K562 (cell line): ENCODE data around the gene PTPRR. TPM values are rescaled to one million over a fixed set of nuclear protein-coding genes. Genes with fewer than 3 reads are reported as not detected.

Experiments used
- ATAC-seq: fragments of 200-7000 bp; cut with Tn5 transposase; 3 replicates; pipeline ENCODE4 v1.9.1; 2020; ENCODE audit warnings: moderate library complexity
- BruUV-seq: library from RNA; stranded (reverse); fragments of 400-500 nt; replicated peaks from 2 replicates; lab custom pipeline; 2021; lab: Mats Ljungman, UMichigan
- CTCF ChIA-PET: fragments of 300-600 bp; formaldehyde crosslinking; extraction: SDS; loops from one replicate; lab custom pipeline; 2021; ENCODE audit warnings: low intra/inter-chr PET ratio; lab: Yijun Ruan, JAX
- POLR2A ChIA-PET: fragments of 300-600, 350-650 bp; sonication (Branson Sonifier 250); formaldehyde crosslinking; extraction: SDS; loops from one replicate; lab custom pipeline; 2021; ENCODE audit warnings: antibody characterized with exemption, inconsistent platforms; lab: Yijun Ruan, JAX
- DNase-seq, 4 experiments: peaks; one replicate each; pipeline versions ENCODE4 v3.0.0 to v3.0.0-alpha.2; 2011 to 2018; ENCODE audit warnings: low spot score in 3 of 4, mixed read lengths in 3 of 4; ENCODE audit errors: extremely low read depth in 1 of 4
- FAIRE-seq: peaks from 2 replicates; lab custom pipeline; 2011; peaks lifted over from hg19 to GRCh38; lab: Jason Lieb, UNC
- H2AFZ ChIP-seq: 2 replicates; pipeline ENCODE4 v1.6.0; 2011; ENCODE audit warnings: low read depth, low read length, control low read depth, inconsistent platforms
- H3K27ac ChIP-seq: fragments of 200-600 bp; 3 replicates; pipeline ENCODE4 v1.8.0; 2011; ENCODE audit warnings: low read depth, mild to moderate bottlenecking, control low read depth, inconsistent platforms, low read length, moderate library complexity, mixed read lengths; ENCODE audit errors: extremely low read depth
- H3K27me3 ChIP-seq, 2 experiments: fragments of 300-600 bp in 1 of 2; 2 replicates in 1 of 2; 3 replicates in 1 of 2; pipeline versions ENCODE4 v1.6.0 to v1.8.0; 2011; ENCODE audit warnings: inconsistent platforms in 2 of 2, low read length in 2 of 2, mild to moderate bottlenecking in 1 of 2, mixed read lengths in 1 of 2, moderate library complexity in 1 of 2; ENCODE audit not compliant: control insufficient read depth in 2 of 2, insufficient read depth in 2 of 2
- H3K36me3 ChIP-seq: fragments of 300-600 bp; 3 replicates; pipeline ENCODE4 v1.8.0; 2011; ENCODE audit warnings: mild to moderate bottlenecking, low read length, inconsistent platforms; ENCODE audit not compliant: control insufficient read depth, insufficient read depth
- H3K4me1 ChIP-seq, 2 experiments: fragments of 200-600 bp in 1 of 2; replicated peaks in 1 of 2; 2 replicates in 1 of 2; 3 replicates in 1 of 2; pipeline versions ENCODE4 v1.5.1 to v1.8.0; 2011; ENCODE audit warnings: inconsistent platforms in 2 of 2, low read length in 2 of 2, mild to moderate bottlenecking in 1 of 2, mixed read lengths in 1 of 2, moderate library complexity in 1 of 2; ENCODE audit not compliant: control insufficient read depth in 2 of 2, insufficient read depth in 2 of 2
- H3K4me2 ChIP-seq: 2 replicates; pipeline ENCODE4 v1.6.1; 2011; ENCODE audit warnings: low read length, control low read depth, inconsistent platforms, mixed read lengths; ENCODE audit not compliant: insufficient read depth
- H3K4me3 ChIP-seq: fragments of 200-600 bp; sonication (generic), shearing (Covaris generic); 2 replicates; pipeline ENCODE4 v1.5.1; 2016; ENCODE audit warnings: control low read depth, inconsistent platforms
- H3K79me2 ChIP-seq: fragments of 200-600 bp; 3 replicates; pipeline ENCODE4 v1.8.0; 2011; ENCODE audit warnings: low read length, inconsistent platforms; ENCODE audit not compliant: control insufficient read depth, insufficient read depth
- H3K9ac ChIP-seq, 2 experiments: 2 replicates each; pipeline versions ENCODE4 v1.6.0 to v1.6.1; 2011; ENCODE audit warnings: low read depth in 2 of 2, low read length in 2 of 2, control low read depth in 1 of 2, inconsistent platforms in 1 of 2, mild to moderate bottlenecking in 1 of 2, mixed read lengths in 1 of 2; ENCODE audit not compliant: insufficient read depth in 1 of 2
- H3K9me1 ChIP-seq: one replicate; pipeline ENCODE4 v1.6.0; 2011; ENCODE audit warnings: inconsistent platforms, mild to moderate bottlenecking, low read length, moderate library complexity; ENCODE audit not compliant: control insufficient read depth, insufficient read depth
- H3K9me3 ChIP-seq: replicated peaks from 2 replicates; pipeline ENCODE4 v1.5.1; 2011; ENCODE audit warnings: low read depth, low read length, inconsistent platforms; ENCODE audit not compliant: control insufficient read depth, insufficient read depth
- H4K20me1 ChIP-seq: replicated peaks from 2 replicates; pipeline ENCODE4 v1.6.1; 2011; ENCODE audit warnings: low read length, inconsistent platforms, mixed read lengths; ENCODE audit not compliant: control insufficient read depth, insufficient read depth
- BMI1 ChIP-seq: fragments of 150-350 bp; IDR thresholded peaks from 2 replicates; pipeline ENCODE4 v1.6.1; 2014; ENCODE audit warnings: low read length
- CBFA2T3 ChIP-seq: fragments of 450-650 bp; IDR thresholded peaks from 2 replicates; pipeline ENCODE4 v1.6.1; 2017
- CHCHD3 ChIP-seq: fragments of 250-450 bp; sonication (Bioruptor Pico); IDR thresholded peaks from 2 replicates; pipeline ENCODE4 v2.1.2; 2022; ENCODE audit warnings: mild to moderate bottlenecking
- CHD4 ChIP-seq: fragments of 200-600 bp; sonication (generic); IDR thresholded peaks from 3 replicates; pipeline ENCODE4 v1.6.1; 2012; ENCODE audit warnings: low read depth, mild to moderate bottlenecking, mixed read lengths, low read length, inconsistent platforms; ENCODE audit not compliant: insufficient read depth, insufficient replicate concordance, poor library complexity, severe bottlenecking
- COPS2 ChIP-seq: fragments of 450-650 bp; conservative IDR thresholded peaks from 2 replicates; pipeline ENCODE4 v1.6.1; 2016; ENCODE audit warnings: mild to moderate bottlenecking, moderate library complexity
- E2F3 ChIP-seq: fragments of 250-450 bp; sonication (Bioruptor Pico); IDR thresholded peaks from 2 replicates; pipeline ENCODE4 v1.4.0; 2020; ENCODE audit warnings: mild to moderate bottlenecking
- JUNB ChIP-seq: fragments of 450-650 bp; formaldehyde crosslinking; conservative IDR thresholded peaks from 2 replicates; pipeline ENCODE4 v1.4.0; 2020; ENCODE audit warnings: mild to moderate bottlenecking
- PTTG1 ChIP-seq: fragments of 450-650 bp; IDR thresholded peaks from 2 replicates; pipeline ENCODE4 v1.6.1; 2016; ENCODE audit warnings: low read depth, mild to moderate bottlenecking, missing genetic modification characterization, missing compliant biosample characterization
- RNF2 ChIP-seq: sonication (generic); IDR thresholded peaks from 2 replicates; pipeline ENCODE4 v1.6.1; 2016
- SMARCE1 ChIP-seq: fragments of 450-650 bp; IDR thresholded peaks from 2 replicates; pipeline ENCODE4 v1.7.1; 2016; ENCODE audit warnings: mild to moderate bottlenecking
- ZNF384 ChIP-seq: IDR thresholded peaks from 2 replicates; pipeline ENCODE4 v1.6.1; 2012; ENCODE audit warnings: low read depth, low read length, improper control_type of control experiment
- ZNF436 ChIP-seq: fragments of 250-450, 450-650 bp; sonication (Bioruptor Pico); formaldehyde crosslinking; IDR thresholded peaks from 2 replicates; pipeline ENCODE4 v1.7.0; 2020; ENCODE audit warnings: mild to moderate bottlenecking
- ZNF764 ChIP-seq: fragments of 250-450 bp; sonication (Bioruptor Pico); IDR thresholded peaks from 2 replicates; pipeline ENCODE4 v1.4.0; 2020; ENCODE audit warnings: low read depth, mild to moderate bottlenecking, moderate library complexity
- WGBS: fragments of 100-300 bp; shearing (Covaris generic); methylation state at CpG from one replicate; pipeline ENCODE4 v1.1.6; 2016; ENCODE audit warnings: low coverage, mixed read lengths; ENCODE audit not compliant: insufficient coverage; ENCODE audit errors: missing lambda C conversion rate; 5-methylcytosine and 5-hydroxymethylcytosine counted together
- in situ Hi-C: fragments of 300-500 bp; cut with MboI; formaldehyde crosslinking; loops from 4 replicates; pipeline ENCODE4 v1.15.0; 2018; ENCODE audit warnings: inconsistent platforms, mixed read lengths
- intact Hi-C: fragments of 100-400 bp; cut with micrococcal nuclease; formaldehyde crosslinking; loops from 2 replicates; pipeline ENCODE4 v1.14.2; 2022
- polyA plus RNA-seq, 8 experiments: library from polyadenylated mRNA; depleted of rRNA in 4 of 8; stranded (reverse) in 5 of 8; unstranded in 3 of 8; fragments of >200 nt; fragmentation: Nextera tagmentation in 2 of 8; fragmentation: Illumina TruSeq in 1 of 8; extraction: Ambion mirVana in 2 of 8; extraction: Trizol in 1 of 8; gene quantifications; 2 replicates each; pipeline versions ENCODE4 v1.2.1 to v1.2.3, GENCODE V29; 2011 to 2014; ENCODE audit warnings: inconsistent platforms in 1 of 8, missing spikeins in 1 of 8
- total RNA-seq, 7 experiments: library from RNA; depleted of rRNA in 6 of 7; stranded (reverse); fragments of >200 nt in 6 of 7; fragmentation: Illumina TruSeq in 2 of 7; extraction: Trizol in 2 of 7; gene quantifications; 2 replicates each; pipeline versions ENCODE4 v1.2.1 to v1.2.3, GENCODE V29; 2011 to 2021; ENCODE audit warnings: low replicate concordance in 1 of 7
- TF ChIP-seq, protein P1 (sequence below), 2 experiments: IDR thresholded peaks; 2 replicates each; pipeline ENCODE4 v1.6.1; 2011; ENCODE audit warnings: borderline replicate concordance in 1 of 2, control low read depth in 1 of 2, low read depth in 1 of 2, low read length in 1 of 2, mild to moderate bottlenecking in 1 of 2, mixed read lengths in 1 of 2, moderate library complexity in 1 of 2; ENCODE audit not compliant: insufficient read depth in 1 of 2, insufficient read length in 1 of 2, poor library complexity in 1 of 2, severe bottlenecking in 1 of 2; ENCODE audit errors: extremely low read depth in 1 of 2
- TF ChIP-seq, protein P2 (sequence below), 3 experiments: IDR thresholded peaks in 2 of 3; conservative IDR thresholded peaks in 1 of 3; 2 replicates each; pipeline ENCODE4 v1.5.1; 2011 to 2012; ENCODE audit warnings: low read length in 3 of 3, mild to moderate bottlenecking in 3 of 3, control low read depth in 2 of 3, improper control_type of control experiment in 1 of 3, inconsistent platforms in 1 of 3, low read depth in 1 of 3, mixed read lengths in 1 of 3, moderate library complexity in 1 of 3; ENCODE audit not compliant: insufficient read depth in 2 of 3

PTPRR gene
- total and polyA plus RNA-seq, 9 of the 15 experiments (the other 6 are each of a cell fraction or from before 2014, with no cell fraction given): 6.6 to 41.7 (median 12.3) TPM

DNA sequence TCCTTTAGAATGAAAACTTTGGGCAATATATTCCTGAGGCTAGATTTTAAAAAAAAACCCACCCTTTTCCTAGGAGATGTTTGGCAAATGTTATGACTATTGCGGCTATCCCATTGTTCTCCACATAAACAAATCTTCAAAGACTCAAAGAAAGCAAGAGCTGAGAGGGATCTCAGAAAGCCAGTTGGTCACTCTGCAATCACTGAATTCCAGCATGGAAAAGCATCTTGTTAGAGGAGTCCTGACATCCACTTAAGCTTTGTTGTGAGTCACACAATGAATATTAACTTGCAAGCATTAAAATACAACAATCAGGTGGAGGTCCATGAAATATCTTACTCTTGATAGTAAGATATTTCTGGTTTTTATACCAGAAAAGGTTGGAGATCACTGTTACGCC, 272.3 kb downstream of the PTPRR start:
- no peak overlapping the region for H3K27ac ChIP-seq
- H3K36me3 ChIP-seq: peaks cover 8% of the 10 kb centered on the region; the same call in 1 of the 3 replicates
- H3K9ac ChIP-seq: no peak overlapping the region
- no peak overlapping the region for H3K4me3 ChIP-seq
- no peaks in the 10 kb centered on the region for H3K9me1 ChIP-seq
- no TSS peak for BruUV-seq
- FAIRE-seq (no peak), ATAC-seq (no peak), DNase-seq (no peak)
- no peak overlapping the region for H3K4me2 ChIP-seq
- peaks cover 2 to 33% of the 10 kb centered on the region in 2 experiments; a peak in 4 of 5 replicates for H3K4me1 ChIP-seq
- POLR2A ChIA-PET: interaction anchor here (0.7 to 2.1 kb wide), 2 partner anchors 11 to 12 kb away, joined by 3 to 15 read pairs; no protein-coding TSS in a partner anchor
- WGBS: 94% methylated on average over 2 of the region's 2 CpGs
- no peaks in the 10 kb centered on the region for H3K27me3 ChIP-seq
- CTCF ChIA-PET: no interaction called here
- H2AFZ ChIP-seq: no peak overlapping the region
- intact Hi-C loops (no loop called here), in situ Hi-C loops (no loop called here)
- H3K9me3 ChIP-seq: no peaks in the 10 kb centered on the region
- TF ChIP-seq BMI1 (no peak), PTTG1 (no peak), CHD4 (no peak), CHCHD3 (CRISPR knock-in tag) (no peak), SMARCE1 (no peak), RNF2 (no peak)
- no peaks in the 10 kb centered on the region for H3K79me2 ChIP-seq
- no peaks in the 10 kb centered on the region for H4K20me1 ChIP-seq

DNA sequence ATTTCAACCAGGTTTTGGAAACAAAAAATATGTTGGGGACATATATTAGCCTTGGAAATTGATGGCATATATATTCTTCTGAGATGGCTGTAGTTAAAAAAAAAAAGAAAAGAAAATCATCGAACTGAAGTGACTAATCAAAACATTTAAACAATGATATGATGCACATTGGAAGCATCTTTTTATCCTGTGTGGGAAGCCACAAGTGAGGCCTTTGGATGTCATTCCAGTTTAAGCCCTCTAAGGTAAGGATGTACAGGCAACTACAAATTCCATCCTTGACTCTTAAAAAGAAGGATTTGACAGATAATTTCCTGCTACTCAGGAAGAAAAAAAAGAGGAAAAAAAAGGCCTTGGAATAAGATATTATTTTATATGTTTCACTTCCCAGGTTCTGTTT, 273.7 kb downstream of the PTPRR start:
- Histone ChIP-seq H3K27me3 (no peaks in the 10 kb centered on the region), H3K9ac (no peak overlapping the region), H3K4me3 (no peak overlapping the region), H3K4me2 (no peak overlapping the region), H3K9me3 (no peaks in the 10 kb centered on the region), H4K20me1 (no peaks in the 10 kb centered on the region), H3K79me2 (no peaks in the 10 kb centered on the region), H2AFZ (no peak overlapping the region), H3K36me3 (peaks cover 3% of the 10 kb centered on the region; the same call in 1 of the 3 replicates), H3K27ac (peak overlapping the region; percentile 82; the same call in 1 of the 3 replicates), H3K4me1 (peaks cover 2 to 27% of the 10 kb centered on the region in 2 experiments; a peak in 4 of 5 replicates), H3K9me1 (no peaks in the 10 kb centered on the region)
- intact Hi-C loops: no loop called here
- DNase-seq: no peak
- POLR2A ChIA-PET: interaction anchor here (1.6 kb wide), 1 partner anchor 12 kb away, joined by 6 read pairs; no protein-coding TSS in a partner anchor
- no peak for ATAC-seq
- BruUV-seq: no TSS peak
- no peak for FAIRE-seq
- CTCF ChIA-PET: interaction anchor here (0.7 kb wide), 1 partner anchor 38 kb away, joined by 3 read pairs; no protein-coding TSS in a partner anchor
- in situ Hi-C loops: no loop called here
- WGBS: 0% methylated on average over 1 of the region's 1 CpG
- TF ChIP-seq E2F3 (no peak), ZNF764 (CRISPR knock-in tag) (no peak), ZNF384 (no peak), COPS2 (no peak), ZNF436 (CRISPR knock-in tag) (no peak), JUNB (CRISPR knock-in tag) (no peak), CBFA2T3 (no peak)
- TF ChIP-seq, protein P1, sequence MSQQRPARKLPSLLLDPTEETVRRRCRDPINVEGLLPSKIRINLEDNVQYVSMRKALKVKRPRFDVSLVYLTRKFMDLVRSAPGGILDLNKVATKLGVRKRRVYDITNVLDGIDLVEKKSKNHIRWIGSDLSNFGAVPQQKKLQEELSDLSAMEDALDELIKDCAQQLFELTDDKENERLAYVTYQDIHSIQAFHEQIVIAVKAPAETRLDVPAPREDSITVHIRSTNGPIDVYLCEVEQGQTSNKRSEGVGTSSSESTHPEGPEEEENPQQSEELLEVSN (IDR thresholded peaks at IDR 0.05; ENCODE audit: borderline replicate concordance in 1 of 2, extremely low read depth in 1 of 2, insufficient read depth in 1 of 2, insufficient read length in 1 of 2, low read depth in 1 of 2, low read length in 1 of 2, poor library complexity in 1 of 2, severe bottlenecking in 1 of 2): no peak
- TF ChIP-seq, protein P2, sequence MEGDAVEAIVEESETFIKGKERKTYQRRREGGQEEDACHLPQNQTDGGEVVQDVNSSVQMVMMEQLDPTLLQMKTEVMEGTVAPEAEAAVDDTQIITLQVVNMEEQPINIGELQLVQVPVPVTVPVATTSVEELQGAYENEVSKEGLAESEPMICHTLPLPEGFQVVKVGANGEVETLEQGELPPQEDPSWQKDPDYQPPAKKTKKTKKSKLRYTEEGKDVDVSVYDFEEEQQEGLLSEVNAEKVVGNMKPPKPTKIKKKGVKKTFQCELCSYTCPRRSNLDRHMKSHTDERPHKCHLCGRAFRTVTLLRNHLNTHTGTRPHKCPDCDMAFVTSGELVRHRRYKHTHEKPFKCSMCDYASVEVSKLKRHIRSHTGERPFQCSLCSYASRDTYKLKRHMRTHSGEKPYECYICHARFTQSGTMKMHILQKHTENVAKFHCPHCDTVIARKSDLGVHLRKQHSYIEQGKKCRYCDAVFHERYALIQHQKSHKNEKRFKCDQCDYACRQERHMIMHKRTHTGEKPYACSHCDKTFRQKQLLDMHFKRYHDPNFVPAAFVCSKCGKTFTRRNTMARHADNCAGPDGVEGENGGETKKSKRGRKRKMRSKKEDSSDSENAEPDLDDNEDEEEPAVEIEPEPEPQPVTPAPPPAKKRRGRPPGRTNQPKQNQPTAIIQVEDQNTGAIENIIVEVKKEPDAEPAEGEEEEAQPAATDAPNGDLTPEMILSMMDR (IDR thresholded peaks at IDR 0.05 in 2 of 3, conservative IDR thresholded peaks at IDR 0.05 in 1 of 3; ENCODE audit: insufficient read depth in 2 of 3, low read depth in 1 of 3, low read length in 3 of 3): no peak
